Eye (tissue), 1 donor: ENCODE data around the gene DNM2.
"Not testable (repeated sequence)": the region's sequence is repeated elsewhere in the genome, so short reads cannot be mapped to it uniquely, and the experiment has no call there.

Source experiments
- DNase-seq: peaks from one replicate; pipeline ENCODE4 v3.0.0-alpha.2; 2015

Gene DNM2

GRCh38 chr19:10727685-10728201 lies 9.9 kb downstream of the DNM2 start:
- no peak for DNase-seq

DNA sequence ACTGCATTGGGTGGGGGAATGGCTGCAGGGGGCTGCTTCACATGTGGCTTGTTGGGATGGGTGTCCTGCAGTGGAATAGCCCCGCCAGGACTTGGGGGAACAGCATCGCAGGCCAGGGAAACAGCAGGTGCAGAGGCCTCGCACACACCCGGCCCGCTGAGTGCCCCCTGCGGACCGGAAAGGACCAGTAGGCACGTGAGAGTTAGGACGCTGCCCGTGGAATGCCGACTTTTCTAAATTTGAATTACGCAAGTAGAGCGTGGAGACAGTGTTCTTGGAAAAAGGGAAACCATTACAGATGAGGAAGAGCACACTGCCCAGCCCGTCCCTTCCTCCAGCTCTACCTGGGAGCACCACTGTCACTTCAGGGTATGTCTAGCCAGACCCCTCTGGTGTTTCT lies 11.5 kb downstream of the DNM2 start:
- no peak for DNase-seq

GRCh38 chr19:10730932-10731331 lies 13.1 kb downstream of the DNM2 start:
- DNase-seq: no peak

GRCh38 chr19:10735741-10736140 lies 17.9 kb downstream of the DNM2 start:
- no peak for DNase-seq

GRCh38 chr19:10736189-10736588 lies 18.3 kb downstream of the DNM2 start:
- no peak for DNase-seq

- DNase-seq: no peak
These were observed 19.2 kb downstream of the DNM2 start for GRCh38 chr19:10736916-10737551.

DNA sequence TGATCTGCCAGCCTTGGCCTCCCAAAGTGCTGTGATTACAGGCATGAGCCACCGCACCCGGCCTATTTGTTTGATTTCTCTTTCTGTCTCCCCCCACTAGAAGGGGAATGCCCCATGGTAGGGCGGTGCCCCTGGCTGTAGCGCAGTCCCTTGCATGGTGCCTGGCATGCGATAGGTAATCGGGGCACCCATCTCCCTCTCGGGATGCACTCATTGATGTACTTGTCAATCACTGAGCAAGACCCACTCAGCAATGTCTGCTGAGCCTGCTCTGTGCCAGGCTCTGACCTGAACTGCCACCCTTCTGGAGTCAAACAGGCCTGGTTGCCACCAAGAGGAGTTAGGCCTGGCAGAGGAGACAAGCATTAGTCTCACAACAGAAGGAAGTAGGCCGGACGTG lies 19.8 kb downstream of the DNM2 start:
- DNase-seq: no peak

DNA sequence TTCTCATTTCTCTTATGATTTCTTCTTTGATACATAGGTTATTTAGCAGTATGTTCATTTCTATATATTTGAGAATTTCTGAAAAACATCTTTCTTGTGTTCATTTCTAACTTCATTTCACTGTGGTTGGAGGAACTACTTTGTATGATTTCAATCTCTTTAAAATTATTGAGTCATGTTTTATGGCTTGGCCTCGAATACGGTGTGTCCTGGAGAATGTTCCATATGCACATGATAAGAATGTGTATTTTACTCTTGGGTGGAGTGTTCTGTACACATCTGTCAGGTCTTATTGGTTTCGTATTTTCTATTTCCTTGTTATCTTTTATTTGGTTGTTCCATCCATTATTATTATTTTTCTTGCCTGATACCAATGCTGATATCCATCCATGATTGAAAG lies 22.9 kb downstream of the DNM2 start:
- no peak for DNase-seq

GRCh38 chr19:10742476-10742875 lies 24.6 kb downstream of the DNM2 start:
- DNase-seq: no peak

DNA sequence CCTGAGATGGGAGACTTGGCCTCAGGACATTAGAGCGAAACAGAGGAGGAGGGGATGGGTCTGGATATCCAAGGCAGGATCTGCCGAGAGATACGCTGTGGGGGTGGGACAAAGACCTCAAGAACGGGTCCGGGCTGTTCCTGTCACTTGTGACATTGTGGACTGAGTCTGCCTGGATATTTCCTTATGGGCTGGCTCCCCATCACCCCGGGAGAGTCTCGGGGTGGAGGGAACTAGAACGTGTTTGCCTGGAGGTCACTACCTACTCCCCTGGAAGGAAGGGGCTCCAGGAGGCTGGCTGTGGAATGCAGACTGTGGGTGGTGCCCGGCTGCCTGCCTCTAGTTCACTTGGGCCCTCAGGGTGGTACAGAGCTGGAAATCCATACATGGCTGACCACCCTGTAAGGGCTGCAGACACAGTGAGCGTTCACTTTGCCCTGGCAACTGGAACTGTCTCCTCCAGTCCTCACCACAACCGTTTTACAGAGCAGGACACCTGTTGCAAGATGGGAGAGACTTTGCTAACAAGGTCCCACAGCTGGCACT lies 26.4 kb downstream of the DNM2 start:
- no peak for DNase-seq

- DNase-seq: no peak
These were observed 27.0 kb downstream of the DNM2 start for GRCh38 chr19:10744801-10745293.

GRCh38 chr19:10746437-10746836 lies 28.6 kb downstream of the DNM2 start:
- not testable (repeated sequence) for DNase-seq

GRCh38 chr19:10747271-10747670 lies 29.4 kb downstream of the DNM2 start:
- DNase-seq: no peak

DNA sequence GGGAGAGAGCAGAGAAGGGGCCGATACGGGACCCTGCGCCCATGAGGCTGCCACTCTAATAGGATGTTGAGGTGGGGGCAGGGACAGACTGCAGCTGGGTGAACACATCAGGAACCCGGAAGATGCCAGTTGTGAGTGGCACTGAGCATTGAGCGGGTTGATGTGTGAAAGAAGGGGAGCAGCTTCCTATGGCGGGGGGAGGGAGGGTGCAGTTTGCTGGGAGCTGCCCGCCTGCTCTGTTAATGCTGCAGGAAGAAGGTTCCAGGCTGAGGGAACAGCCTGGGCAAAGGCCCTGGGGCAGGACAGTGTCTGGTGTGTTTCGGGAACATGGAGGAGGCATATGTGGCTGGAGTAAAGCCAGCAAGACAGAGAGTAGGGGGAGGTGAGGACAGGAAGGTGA lies 29.8 kb downstream of the DNM2 start:
- DNase-seq: no peak

DNA sequence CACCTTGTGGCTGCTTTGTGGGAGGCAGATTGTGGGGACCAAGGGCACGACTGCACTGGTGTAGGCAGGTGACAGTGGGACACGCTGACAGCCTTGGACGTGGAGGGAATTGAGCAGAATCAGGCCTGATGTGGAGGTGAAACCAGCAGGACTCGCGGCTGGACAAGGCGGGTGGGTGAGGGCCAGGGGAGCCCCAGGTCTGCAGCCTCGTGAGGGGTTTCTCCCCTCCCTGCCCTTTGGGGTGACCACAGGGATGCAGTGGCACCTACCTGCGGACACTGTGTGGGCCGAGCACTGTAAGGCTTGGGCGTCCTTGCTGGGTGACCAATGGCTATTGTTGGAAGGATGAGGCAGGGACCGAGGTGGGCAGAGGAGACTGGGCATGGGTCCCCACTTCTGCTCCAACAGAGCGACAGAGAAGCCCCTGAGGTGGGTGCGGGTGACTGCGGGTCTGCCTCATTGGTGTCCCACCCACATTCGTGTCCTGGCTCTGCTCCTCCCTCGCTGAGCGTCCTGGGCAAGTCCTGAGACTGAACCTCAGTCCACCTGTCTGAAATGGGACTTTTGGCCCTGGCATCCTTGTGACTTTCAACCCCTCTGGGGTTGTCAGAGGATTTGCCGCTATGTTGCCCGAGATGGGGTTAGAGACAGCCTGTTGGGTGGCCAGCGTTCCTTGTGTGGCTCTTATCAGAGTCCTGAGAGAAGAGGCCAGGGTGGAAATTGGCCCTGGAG lies 30.5 kb downstream of the DNM2 start:
- DNase-seq: no peak

GRCh38 chr19:10748927-10749434 lies 31.1 kb downstream of the DNM2 start:
- DNase-seq: no peak

DNA sequence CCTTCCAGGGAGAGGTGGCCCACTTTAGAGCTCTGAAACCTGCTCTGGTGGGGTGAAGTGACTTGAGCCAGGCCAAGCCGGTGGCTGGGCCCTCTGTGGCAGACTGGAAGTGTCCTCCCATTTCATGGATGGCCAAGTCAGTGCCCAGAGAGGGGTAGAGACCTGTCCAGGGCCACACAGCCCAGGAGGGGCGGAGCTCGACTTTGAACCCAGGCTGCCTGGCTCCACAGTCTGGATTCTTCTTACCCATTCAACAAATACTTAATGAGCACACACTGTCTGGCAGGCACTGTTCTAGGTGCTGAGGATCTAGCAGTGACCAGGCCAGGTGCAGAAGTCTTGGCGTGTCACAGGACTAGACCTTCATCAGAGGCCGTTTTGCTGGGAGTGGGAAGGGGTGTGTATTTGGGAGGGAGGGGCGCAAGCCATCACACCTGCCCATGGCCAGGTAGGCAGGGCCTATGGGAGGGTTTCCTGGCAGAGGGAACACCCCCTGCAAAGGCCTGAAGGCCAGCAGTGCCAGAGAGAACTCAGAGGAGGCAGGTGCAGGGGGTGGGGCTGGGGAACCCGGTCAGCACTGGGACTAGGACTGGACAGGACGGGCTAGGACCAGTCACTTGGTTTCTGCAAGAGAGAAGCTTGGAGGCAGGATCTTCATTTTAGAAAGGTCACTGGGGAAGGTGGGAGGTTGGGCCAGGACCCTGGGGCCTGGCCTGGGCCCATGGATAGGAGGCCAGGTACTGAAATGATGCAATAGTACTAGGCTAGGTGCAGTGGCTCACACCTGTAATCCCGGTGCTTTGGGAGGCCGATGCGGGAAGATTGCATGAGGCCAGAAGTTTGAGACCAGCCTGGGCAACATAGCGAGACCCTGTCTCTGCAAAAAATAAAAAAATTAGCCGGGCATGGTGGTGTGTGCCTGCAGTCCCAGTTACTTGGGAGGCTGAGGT lies 31.8 kb downstream of the DNM2 start:
- no peak for DNase-seq

- DNase-seq: no peak
These were observed 33.5 kb downstream of the DNM2 start for GRCh38 chr19:10751109-10751953.

DNA sequence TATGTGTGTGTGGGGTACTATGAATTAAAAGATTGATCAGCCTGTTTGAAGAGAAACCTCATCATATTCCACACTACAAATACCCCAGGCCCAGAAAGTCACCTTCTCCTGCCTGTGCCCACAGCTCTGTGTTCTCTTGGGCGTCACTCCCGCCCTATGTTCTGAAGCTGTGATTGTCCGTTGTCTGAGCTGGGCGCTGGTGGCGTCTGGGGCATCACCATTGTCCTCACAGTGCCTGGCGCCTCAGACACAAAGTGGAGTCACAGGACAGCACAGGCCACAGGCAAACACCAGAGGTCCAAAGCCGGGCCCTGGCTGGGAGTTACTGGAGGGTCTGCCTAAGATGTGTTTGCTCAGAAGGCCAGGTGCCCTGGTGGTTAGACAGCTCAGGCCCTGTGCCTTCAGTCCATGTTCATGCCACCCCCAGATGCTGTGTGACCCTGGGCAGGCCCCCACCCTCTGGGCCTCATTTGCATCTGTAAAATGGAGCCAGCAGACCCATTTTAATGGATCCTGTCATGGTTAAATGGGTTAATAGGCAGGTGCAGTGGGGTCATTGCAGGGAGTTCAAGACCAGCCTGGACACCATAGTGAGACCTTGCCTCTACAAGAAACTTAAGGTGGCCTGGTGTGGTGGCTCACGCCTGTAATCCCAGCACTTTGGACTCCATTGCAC lies 34.5 kb downstream of the DNM2 start:
- no peak for DNase-seq

DNA sequence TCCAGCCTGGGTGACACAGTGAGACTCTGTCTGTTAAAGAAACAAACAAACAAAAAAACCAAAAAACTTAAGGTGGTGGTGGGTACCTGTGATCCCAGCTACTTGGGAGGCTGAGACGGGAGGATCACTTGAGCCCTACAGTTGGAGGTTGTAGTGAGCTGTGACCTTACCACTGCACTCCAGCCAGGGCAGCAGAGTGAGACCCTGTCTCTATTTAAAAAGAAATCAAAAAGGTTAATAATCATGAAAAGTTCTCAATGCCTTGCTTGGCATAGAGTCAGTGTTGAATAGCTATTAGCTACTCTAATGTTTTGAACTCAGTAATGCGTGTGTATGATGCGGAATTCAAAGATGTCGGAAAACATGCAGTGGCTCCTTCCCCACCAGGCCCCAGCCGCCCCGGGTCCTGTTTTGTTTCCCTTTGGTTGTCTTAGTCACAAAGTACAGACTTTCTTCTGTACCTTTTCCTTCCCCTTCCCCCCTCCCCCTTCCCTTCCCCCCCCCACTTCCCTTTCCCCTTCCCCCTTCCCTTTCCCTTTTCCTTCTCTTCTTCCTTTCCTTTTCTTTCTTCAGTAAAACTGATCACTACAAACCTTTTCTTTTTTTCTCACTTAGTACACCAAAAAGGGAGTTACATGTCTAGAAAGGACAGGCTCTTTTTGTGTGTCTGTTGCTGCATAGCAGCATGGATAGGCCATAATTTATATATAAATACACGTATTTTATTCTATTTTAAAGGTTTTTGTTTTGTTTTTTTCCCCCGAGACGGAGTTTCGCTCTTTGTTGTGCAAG lies 35.2 kb downstream of the DNM2 start:
- DNase-seq: no peak
